Measurements from ENCODE around the gene SPTSSA.
A peak's percentile ranks its signal among the peaks of the same experiment; 100 is the strongest.
"Not testable (repeated sequence)": the region's sequence is repeated elsewhere in the genome, so short reads cannot be mapped to it uniquely, and the experiment has no call there.

Gene SPTSSA

DNA sequence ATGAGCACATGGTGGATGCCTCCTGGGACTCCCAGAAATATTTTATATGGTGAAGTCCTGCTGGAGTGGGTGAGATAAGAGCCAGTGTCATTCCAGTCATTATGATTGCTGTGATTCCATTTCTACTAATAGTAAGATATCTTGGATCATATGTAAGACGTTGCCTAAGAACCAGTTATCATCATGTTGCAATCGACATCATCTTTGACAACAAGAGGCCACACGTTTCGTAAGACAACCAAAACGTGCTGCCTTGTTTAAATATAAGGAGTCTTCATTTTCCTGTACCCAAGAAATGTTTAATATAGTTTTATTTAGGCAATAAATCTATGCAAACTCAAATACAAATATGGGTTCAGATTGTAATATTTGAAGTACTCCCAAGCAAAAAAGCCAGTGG lies 58.4 kb downstream of the SPTSSA start:
- in situ Hi-C loops (cut with HindIII; ENCODE audit: low pct_unique_long_range_greater_than_20kb, low sequenced_read_pairs), result no loop called here
- no peak for DNase-seq (ENCODE audit: low read depth in 1 of 2, low spot score in 1 of 2)

DNA sequence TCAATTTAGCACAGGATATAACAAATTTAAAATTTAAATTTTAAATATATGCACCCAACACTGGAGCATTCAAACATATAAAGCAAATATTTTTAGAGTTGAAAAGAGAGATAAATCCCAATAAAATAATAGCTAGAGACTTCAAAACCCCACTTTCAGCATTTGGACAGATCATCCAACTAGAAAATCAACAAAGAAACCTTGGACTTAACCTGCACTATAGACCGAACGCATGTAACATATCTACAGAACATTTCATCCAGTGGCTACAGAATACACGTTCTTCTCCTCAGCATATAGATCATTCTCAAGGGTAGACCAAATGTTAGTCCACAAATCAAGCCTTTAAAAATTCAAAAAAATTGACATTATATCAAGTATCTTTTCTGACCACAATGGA lies 64.0 kb downstream of the SPTSSA start:
- peak in 1 of 2 experiments; percentile 45 for DNase-seq (ENCODE audit: low read depth in 1 of 2, low spot score in 1 of 2)
- TF ChIP-seq JUND (IDR thresholded peaks at IDR 0.05; ENCODE audit: low read depth), result no peak
- in situ Hi-C loops (cut with HindIII; ENCODE audit: low pct_unique_long_range_greater_than_20kb, low sequenced_read_pairs), result no loop called here

More for the DNA sequence above, 58.4 kb downstream of the SPTSSA start:
- no peak for TF ChIP-seq JUND (IDR thresholded peaks at IDR 0.05; ENCODE audit: low read depth)

DNA sequence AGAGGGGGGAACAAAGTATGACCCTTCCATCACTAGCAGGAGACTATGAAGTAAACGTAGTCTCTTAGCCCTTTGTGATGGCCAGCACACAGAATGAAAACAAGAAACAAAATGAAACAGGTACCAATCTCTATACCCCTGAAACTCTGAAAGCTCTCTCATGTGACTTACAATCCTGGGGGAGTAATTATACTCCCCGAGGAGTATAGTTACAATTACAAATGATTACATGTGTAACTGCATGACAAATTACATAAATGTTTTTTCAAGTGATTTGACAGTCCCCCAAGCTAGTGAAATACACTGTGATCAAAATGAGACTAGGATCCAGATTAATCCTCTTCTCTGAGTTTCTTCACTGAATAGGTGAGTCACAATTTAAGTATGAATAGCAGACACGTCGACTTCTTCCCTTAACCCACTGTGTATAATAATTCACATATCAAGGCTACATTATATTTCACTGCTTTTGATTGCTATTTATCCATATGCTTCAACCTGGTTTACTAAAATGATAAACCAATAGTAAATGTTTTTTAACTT lies 74.0 kb downstream of the SPTSSA start:
- TF ChIP-seq JUND (IDR thresholded peaks at IDR 0.05; ENCODE audit: low read depth), result no peak
- in situ Hi-C loops (cut with HindIII; ENCODE audit: low pct_unique_long_range_greater_than_20kb, low sequenced_read_pairs), result no loop called here
- no peak for DNase-seq (ENCODE audit: low read depth in 1 of 2, low spot score in 1 of 2)

DNA sequence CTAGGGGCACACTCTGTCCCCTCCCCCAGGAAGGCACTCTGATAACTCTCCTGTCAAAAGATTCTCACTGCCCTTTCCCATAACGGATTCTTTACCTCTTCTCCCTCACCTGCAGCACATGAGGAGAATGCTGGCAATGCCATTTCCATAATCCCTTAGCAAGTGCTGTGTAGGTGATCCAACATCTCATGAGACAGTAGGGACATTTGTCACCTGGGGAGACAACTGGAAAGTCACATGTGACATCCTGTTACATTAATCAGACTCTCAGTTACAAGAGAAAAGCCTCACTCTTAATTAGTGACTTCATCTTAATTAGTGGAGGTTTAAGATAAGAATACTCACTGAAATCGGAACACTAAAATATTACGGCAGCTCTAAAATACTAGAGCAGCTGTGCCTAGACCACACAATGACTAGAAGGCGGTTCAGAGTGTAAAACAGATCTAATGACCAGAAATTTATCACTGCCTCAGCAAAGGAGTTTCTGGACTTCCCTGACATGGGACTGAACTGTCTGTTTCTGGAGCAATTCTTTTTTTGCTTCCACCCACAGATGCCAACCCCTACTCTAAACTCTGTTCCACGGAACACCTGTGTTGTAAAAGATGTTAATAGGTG lies 75.1 kb downstream of the SPTSSA start:
- no peak for DNase-seq (ENCODE audit: low read depth in 1 of 2, low spot score in 1 of 2)
- no peak for TF ChIP-seq JUND (IDR thresholded peaks at IDR 0.05; ENCODE audit: low read depth)
- in situ Hi-C loops (cut with HindIII; ENCODE audit: low pct_unique_long_range_greater_than_20kb, low sequenced_read_pairs), result no loop called here

DNA sequence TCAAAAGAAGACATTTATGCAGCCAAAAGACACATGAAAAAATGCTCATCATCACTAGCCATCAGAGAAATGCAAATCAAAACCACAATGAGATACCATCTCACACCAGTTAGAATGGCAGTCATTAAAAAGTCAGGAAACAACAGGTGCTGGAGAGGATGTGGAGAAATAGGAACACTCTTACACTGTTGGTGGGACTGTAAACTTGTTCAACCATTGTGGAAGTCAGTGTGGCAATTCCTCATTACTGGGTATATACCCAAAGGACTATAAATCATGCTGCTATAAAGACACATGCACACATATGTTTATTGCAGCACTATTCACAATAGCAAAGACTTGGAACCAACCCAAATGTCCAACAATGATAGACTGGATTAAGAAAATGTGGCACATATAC lies 76.2 kb downstream of the SPTSSA start:
- DNase-seq (ENCODE audit: low read depth in 1 of 2, low spot score in 1 of 2); in situ Hi-C loops (cut with HindIII; ENCODE audit: low pct_unique_long_range_greater_than_20kb, low sequenced_read_pairs): not testable (repeated sequence)

DNA sequence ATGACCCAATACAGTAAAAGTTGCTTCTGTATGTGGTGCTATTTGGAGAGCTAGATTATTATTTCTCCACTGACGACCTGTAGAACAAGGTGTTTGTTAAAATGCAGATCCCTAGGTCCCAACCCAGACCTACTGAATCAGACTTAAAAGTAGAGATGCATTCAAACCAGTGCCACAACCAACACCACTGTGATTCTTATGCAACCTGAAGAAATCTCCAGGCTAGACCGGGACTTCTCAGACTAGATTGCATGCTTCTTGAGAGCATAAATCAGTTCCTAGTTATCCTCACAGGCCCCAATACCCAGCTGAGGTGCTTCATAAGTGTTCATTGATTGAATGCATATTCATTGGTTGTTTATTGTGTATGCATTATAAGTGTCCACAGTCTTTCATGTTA lies 78.2 kb downstream of the SPTSSA start:
- no peak for TF ChIP-seq JUND (IDR thresholded peaks at IDR 0.05; ENCODE audit: low read depth)
- in situ Hi-C loops (cut with HindIII; ENCODE audit: low pct_unique_long_range_greater_than_20kb, low sequenced_read_pairs), result no loop called here
- no peak for DNase-seq (ENCODE audit: low read depth in 1 of 2, low spot score in 1 of 2)

Measured in T47D (cell line).